HG03457 (cell line): Measurements from ENCODE around the gene EXOC6.
"Not testable (repeated sequence)": the region's sequence is repeated elsewhere in the genome, so short reads cannot be mapped to it uniquely, and the experiment has no call there.

Experiments
- ATAC-seq: cut with Tn5 transposase; IDR thresholded peaks from one replicate; pipeline ENCODE4 v1.9.1; 2021; ENCODE audit warnings: moderate number of reproducible peaks; ENCODE audit not compliant: unreplicated experiment

Gene EXOC6

GRCh38 chr10:92876509-92877036 lies 28.3 kb downstream of the EXOC6 start:
- no peak for ATAC-seq

GRCh38 chr10:92880233-92880861 lies 32.0 kb downstream of the EXOC6 start:
- no peak for ATAC-seq

- ATAC-seq: no peak
These were observed 32.6 kb downstream of the EXOC6 start for GRCh38 chr10:92880917-92881316.

- no peak for ATAC-seq
These were observed 38.1 kb downstream of the EXOC6 start for GRCh38 chr10:92886334-92886961.

- no peak for ATAC-seq
These were observed 42.2 kb downstream of the EXOC6 start for GRCh38 chr10:92890471-92890870.

- ATAC-seq: no peak
These were observed 43.8 kb downstream of the EXOC6 start for GRCh38 chr10:92891885-92892690.

GRCh38 chr10:92892691-92893054 lies 44.4 kb downstream of the EXOC6 start:
- no peak for ATAC-seq

GRCh38 chr10:92894081-92894655 lies 45.8 kb downstream of the EXOC6 start:
- no peak for ATAC-seq

- ATAC-seq: no peak
These were observed 49.6 kb downstream of the EXOC6 start for GRCh38 chr10:92897916-92898315.

GRCh38 chr10:92901819-92902251 lies 53.5 kb downstream of the EXOC6 start:
- ATAC-seq: no peak

- ATAC-seq: no peak
These were observed 55.3 kb downstream of the EXOC6 start for GRCh38 chr10:92903633-92904032.

- ATAC-seq: no peak
These were observed 59.0 kb downstream of the EXOC6 start for GRCh38 chr10:92907280-92907679.

- not testable (repeated sequence) for ATAC-seq
These were observed 64.3 kb downstream of the EXOC6 start for GRCh38 chr10:92912631-92913030.

GRCh38 chr10:92913973-92914372 lies 65.7 kb downstream of the EXOC6 start:
- ATAC-seq: no peak

GRCh38 chr10:92914478-92915325 lies 66.4 kb downstream of the EXOC6 start:
- no peak for ATAC-seq

- no peak for ATAC-seq
These were observed 67.6 kb downstream of the EXOC6 start for GRCh38 chr10:92915892-92916291.

GRCh38 chr10:92916433-92916832 lies 68.1 kb downstream of the EXOC6 start:
- no peak for ATAC-seq

GRCh38 chr10:92918603-92919002 lies 70.3 kb downstream of the EXOC6 start:
- ATAC-seq: no peak

GRCh38 chr10:92920866-92921265 lies 72.5 kb downstream of the EXOC6 start:
- ATAC-seq: no peak

- ATAC-seq: no peak
These were observed 75.1 kb downstream of the EXOC6 start for GRCh38 chr10:92923416-92923815.

- ATAC-seq: no peak
These were observed 81.6 kb downstream of the EXOC6 start for GRCh38 chr10:92929896-92930295.
